Kidney (tissue), 14 donors: ENCODE data around the gene C1orf116. TPM values are rescaled to one million over a fixed set of nuclear protein-coding genes. Genes with fewer than 3 reads are reported as not detected.

ENCODE experiments used
- DNase-seq, 5 donors: peaks; one replicate each; pipeline ENCODE4 v3.0.0-alpha.2; 2013 to 2020
- FAIRE-seq: peaks from 2 replicates; lab custom pipeline; 2012; peaks lifted over from hg19 to GRCh38; lab: Jason Lieb, UNC
- H3K27ac ChIP-seq, 2 donors: one replicate each; pipeline ENCODE4 v1.7.0; 2013; ENCODE audit warnings: low read depth in 2 of 2, low read length in 2 of 2, inconsistent platforms in 1 of 2
- H3K27me3 ChIP-seq: one replicate; pipeline ENCODE4 v1.7.1; 2013; ENCODE audit warnings: low read length, inconsistent platforms; ENCODE audit not compliant: control insufficient read depth, insufficient read depth
- H3K36me3 ChIP-seq, 3 donors: one replicate each; pipeline versions ENCODE4 v1.7.0 to v1.7.1; 2013; ENCODE audit warnings: low read length in 3 of 3, control low read depth in 1 of 3, inconsistent platforms in 1 of 3; ENCODE audit not compliant: insufficient read depth in 3 of 3, control insufficient read depth in 2 of 3
- H3K4me1 ChIP-seq, 3 donors: one replicate each; pipeline versions ENCODE4 v1.7.0 to v1.7.1; 2013; ENCODE audit warnings: low read length in 3 of 3, inconsistent platforms in 1 of 3, low read depth in 1 of 3; ENCODE audit not compliant: control insufficient read depth in 2 of 3, insufficient read depth in 2 of 3
- H3K4me3 ChIP-seq, 3 donors: one replicate each; pipeline versions ENCODE4 v1.7.0 to v1.8.1; 2013; ENCODE audit warnings: low read length in 3 of 3, control low read depth in 1 of 3, inconsistent platforms in 1 of 3
- H3K9ac ChIP-seq, 3 donors: one replicate each; pipeline versions ENCODE4 v1.7.0 to v1.7.1; 2013; ENCODE audit warnings: low read length in 3 of 3, control low read depth in 1 of 3, inconsistent platforms in 1 of 3
- H3K9me3 ChIP-seq, 3 donors: one replicate each; pipeline versions ENCODE4 v1.7.0 to v1.7.1; 2013; ENCODE audit warnings: low read length in 3 of 3, control low read depth in 1 of 3, inconsistent platforms in 1 of 3; ENCODE audit not compliant: control insufficient read depth in 2 of 3, insufficient read depth in 1 of 3
- CTCF ChIP-seq: IDR thresholded peaks from 3 replicates; pipeline ENCODE4 v1.5.1; 2012; ENCODE audit warnings: mild to moderate bottlenecking, moderate library complexity, borderline replicate concordance; ENCODE audit not compliant: insufficient read depth; ENCODE audit errors: extremely low read depth
- intact Hi-C: fragments of 100-400 bp; cut with DNase I; formaldehyde crosslinking; loops from one replicate; pipeline ENCODE4 v1.11.1; 2022
- polyA plus RNA-seq: library from polyadenylated mRNA; stranded (reverse); fragments of 350-450 nt; fragmentation: Illumina TruSeq; extraction: RNeasy Lipid Tissue Mini Kit (QIAGEN cat#74804); gene quantifications from one replicate; pipeline ENCODE4 v1.2.3, GENCODE V29; 2014; ENCODE audit warnings: low read depth, low replicate concordance; ENCODE audit not compliant: insufficient read depth
- total RNA-seq: library from RNA; stranded (reverse); fragmentation: NEBNext Ultra II Directional; extraction: Animal tissue kit (Norgen Biotek cat#: 25700); gene quantifications from one replicate; pipeline ENCODE4 v1.2.1, GENCODE V29; 2021
- donor health status: control.
- donor health status: control.
- donor health status: control.
- donor health status: control.
- donor health status: control.
- donor health status: DM: yes; HTN: yes; CAD: no.
- donor health status: Normal renal cell carcinoma (clear cell type).

The C1orf116 gene
- total and polyA plus RNA-seq, 2 donors from 2014 or later, result 11.9 to 19.6 TPM

DNA sequence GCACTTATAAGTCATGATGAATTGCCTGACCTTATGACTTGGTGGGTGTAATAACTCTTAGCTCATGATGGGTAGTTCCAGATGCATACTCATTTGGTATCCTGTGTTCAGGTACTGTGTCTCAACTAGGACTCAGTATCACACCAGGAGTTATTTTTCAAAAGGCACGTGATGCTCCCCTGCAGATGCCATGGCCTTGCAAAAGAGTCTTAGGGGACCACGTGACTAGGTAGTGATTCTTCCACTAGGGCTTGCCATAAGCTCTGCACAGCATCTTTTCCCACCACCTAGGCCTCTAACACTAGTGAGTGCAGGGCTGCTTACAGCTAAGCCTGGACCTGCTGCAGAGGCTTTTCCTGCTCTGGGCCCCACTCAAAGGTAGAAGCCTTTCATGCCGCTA is 58.4 kb downstream of the C1orf116 start:
- no peak overlapping the region for H3K27ac ChIP-seq
- no peaks in the 10 kb centered on the region for H3K36me3 ChIP-seq
- H3K4me3 ChIP-seq, result no peak overlapping the region
- peaks cover 0 to 18% (median 5%) of the 10 kb centered on the region in 3 donors for H3K4me1 ChIP-seq
- FAIRE-seq, result no peak
- H3K27me3 ChIP-seq, result no peaks in the 10 kb centered on the region
- no peak overlapping the region for H3K9ac ChIP-seq
- no peaks in the 10 kb centered on the region for H3K9me3 ChIP-seq
- no peak for DNase-seq
- intact Hi-C loops, result no loop called here
- no peak for TF ChIP-seq CTCF

DNA sequence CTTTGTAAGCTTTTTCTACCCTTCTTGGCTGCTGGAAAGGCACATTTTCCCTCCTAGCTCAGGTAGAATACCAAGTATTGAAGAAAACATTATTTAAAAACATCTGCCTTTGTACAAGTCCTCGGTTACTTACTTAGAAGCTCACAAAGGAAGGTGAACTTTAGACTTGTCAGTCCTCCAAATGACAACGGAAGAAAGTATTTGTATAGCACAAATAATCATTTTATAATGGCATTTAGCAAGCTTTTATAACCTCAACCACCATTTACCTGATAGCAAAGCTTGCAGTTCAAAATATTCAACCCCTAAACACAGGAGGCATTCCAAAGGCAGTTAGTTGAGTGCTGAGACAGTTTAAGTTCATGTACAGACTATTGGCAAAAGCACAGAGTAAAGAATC is 59.8 kb downstream of the C1orf116 start:
- TF ChIP-seq CTCF, result no peak
- Histone ChIP-seq H3K9me3 (no peaks in the 10 kb centered on the region), H3K27ac (no peak overlapping the region), H3K9ac (no peak overlapping the region), H3K4me1 (peaks cover 0 to 18% (median 9%) of the 10 kb centered on the region in 3 donors), H3K36me3 (no peaks in the 10 kb centered on the region), H3K4me3 (no peak overlapping the region), H3K27me3 (no peaks in the 10 kb centered on the region)
- intact Hi-C loops, result no loop called here
- no peak for DNase-seq
- FAIRE-seq, result no peak

DNA sequence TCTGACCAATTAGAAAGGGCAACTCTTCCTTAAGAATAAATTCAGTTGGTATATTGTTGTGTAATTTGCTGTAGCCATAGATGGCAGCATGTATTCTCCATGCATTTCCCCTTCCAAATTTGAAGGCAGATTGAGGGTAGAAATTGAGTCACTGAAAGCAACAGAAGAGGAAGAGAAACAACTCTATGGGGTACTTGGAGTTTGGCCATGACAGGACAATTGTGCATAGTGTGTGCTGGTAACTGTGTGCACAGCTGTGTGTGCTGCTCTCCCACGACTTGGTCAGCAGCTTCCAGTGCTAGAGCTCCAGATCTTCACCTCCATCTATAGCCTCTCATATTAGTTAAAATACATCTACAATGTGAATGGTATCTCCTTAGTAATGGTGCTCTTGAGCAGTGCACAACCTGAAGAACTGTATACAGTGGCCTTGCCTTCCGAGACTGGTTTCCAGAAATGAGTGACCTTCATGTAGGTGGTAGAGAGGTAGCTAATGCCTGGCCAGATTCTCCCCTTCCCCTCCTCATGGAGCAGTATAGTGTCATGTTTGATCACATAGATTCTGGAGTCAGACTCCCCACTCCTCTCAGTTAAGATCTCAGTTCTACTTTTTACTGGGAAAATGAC is 61.4 kb downstream of the C1orf116 start:
- Histone ChIP-seq H3K4me1 (peaks cover 0 to 27% (median 16%) of the 10 kb centered on the region in 3 donors), H3K27me3 (no peaks in the 10 kb centered on the region), H3K4me3 (no peak overlapping the region), H3K9me3 (no peaks in the 10 kb centered on the region), H3K9ac (no peak overlapping the region), H3K36me3 (no peaks in the 10 kb centered on the region), H3K27ac (no peak overlapping the region)
- no peak for TF ChIP-seq CTCF
- intact Hi-C loops, result no loop called here
- DNase-seq (no peak), FAIRE-seq (no peak)
